ENCODE measurements around the gene DHX29. TPM values are rescaled to one million over a fixed set of nuclear protein-coding genes. Genes with fewer than 3 reads are reported as not detected.

Gene DHX29
- total RNA-seq, 1 donor from 2014 or later, result 31.6 TPM

GRCh38 chr5:55313870-55314617 is 6.5 kb upstream of the DHX29 start:
- DNase-seq (ENCODE audit: low spot score), result no peak

GRCh38 chr5:55308254-55308836 is 851 bp upstream of the DHX29 start:
- no peak for DNase-seq (ENCODE audit: low spot score)

- DNase-seq (ENCODE audit: low spot score), result no peak
Measured at GRCh38 chr5:55306641-55307382, 682 bp downstream of the DHX29 start.

- no peak for DNase-seq (ENCODE audit: low spot score)
Measured at GRCh38 chr5:55305345-55305744, 2.1 kb downstream of the DHX29 start.

GRCh38 chr5:55304584-55304983 is 2.9 kb downstream of the DHX29 start:
- no peak for DNase-seq (ENCODE audit: low spot score)

- DNase-seq (ENCODE audit: low spot score), result no peak
Measured at GRCh38 chr5:55303238-55303690, 4.2 kb downstream of the DHX29 start.

- DNase-seq (ENCODE audit: low spot score), result no peak
Measured at GRCh38 chr5:55300890-55301289, 6.6 kb downstream of the DHX29 start.

- DNase-seq (ENCODE audit: low spot score), result no peak
Measured at GRCh38 chr5:55294935-55295334, 12.6 kb downstream of the DHX29 start.

- no peak for DNase-seq (ENCODE audit: low spot score)
Measured at GRCh38 chr5:55290991-55291390, 16.5 kb downstream of the DHX29 start.

GRCh38 chr5:55289808-55290207 is 17.7 kb downstream of the DHX29 start:
- DNase-seq (ENCODE audit: low spot score), result no peak

GRCh38 chr5:55286411-55286933 is 21.0 kb downstream of the DHX29 start:
- no peak for DNase-seq (ENCODE audit: low spot score)

- no peak for DNase-seq (ENCODE audit: low spot score)
Measured at GRCh38 chr5:55278778-55279177, 28.7 kb downstream of the DHX29 start.

GRCh38 chr5:55276771-55277170 is 30.7 kb downstream of the DHX29 start:
- DNase-seq (ENCODE audit: low spot score), result no peak

- no peak for DNase-seq (ENCODE audit: low spot score)
Measured at GRCh38 chr5:55258339-55258738, 49.2 kb downstream of the DHX29 start.

GRCh38 chr5:55254802-55255201 is 52.7 kb downstream of the DHX29 start:
- DNase-seq (ENCODE audit: low spot score), result no peak

GRCh38 chr5:55250064-55250463 is 57.4 kb downstream of the DHX29 start:
- no peak for DNase-seq (ENCODE audit: low spot score)

GRCh38 chr5:55241746-55242145 is 65.7 kb downstream of the DHX29 start:
- DNase-seq (ENCODE audit: low spot score), result no peak

GRCh38 chr5:55236800-55237199 is 70.7 kb downstream of the DHX29 start:
- DNase-seq (ENCODE audit: low spot score), result no peak

GRCh38 chr5:55234121-55234700 is 73.3 kb downstream of the DHX29 start:
- DNase-seq (ENCODE audit: low spot score), result peak; percentile 35

- peak; percentile 82 for DNase-seq (ENCODE audit: low spot score)
Measured at GRCh38 chr5:55232985-55233928, 74.2 kb downstream of the DHX29 start, which contains the start of gene CCNO. CCNO (minus strand) TSS chr5:55233608; CDS start chr5:55233523, 85 bp downstream.
